Liver (tissue), 9 donors: Measurements from ENCODE around the gene TUBB3. TPM values are rescaled to one million over a fixed set of nuclear protein-coding genes. Genes with fewer than 3 reads are reported as not detected.

Experiments
- DNase-seq: peaks from one replicate; pipeline ENCODE4 v3.0.0-alpha.2; 2017; ENCODE audit warnings: low spot score
- H3K27ac ChIP-seq, 2 donors: one replicate each; pipeline ENCODE4 v1.7.0; 2013; ENCODE audit warnings: inconsistent platforms in 2 of 2, low read length in 2 of 2, control low read depth in 1 of 2, low read depth in 1 of 2, mild to moderate bottlenecking in 1 of 2
- H3K27me3 ChIP-seq, 4 donors: one replicate each; pipeline versions ENCODE4 v1.6.1 to v1.7.0; 2013; ENCODE audit warnings: low read length in 3 of 4, inconsistent platforms in 1 of 4, mild to moderate bottlenecking in 1 of 4, moderate library complexity in 1 of 4; ENCODE audit not compliant: control insufficient read depth in 4 of 4, insufficient read depth in 4 of 4
- H3K36me3 ChIP-seq, 4 donors: one replicate each; pipeline versions ENCODE4 v1.6.1 to v1.7.0; 2013; ENCODE audit warnings: low read length in 3 of 4, mild to moderate bottlenecking in 3 of 4, low read depth in 1 of 4, moderate library complexity in 1 of 4; ENCODE audit not compliant: control insufficient read depth in 4 of 4, insufficient read depth in 3 of 4
- H3K4me1 ChIP-seq, 4 donors: one replicate each; pipeline versions ENCODE4 v1.6.1 to v1.7.0; 2013; ENCODE audit warnings: low read length in 3 of 4, mild to moderate bottlenecking in 3 of 4, moderate library complexity in 1 of 4; ENCODE audit not compliant: control insufficient read depth in 4 of 4, insufficient read depth in 4 of 4
- H3K4me3 ChIP-seq, 3 donors: one replicate each; pipeline versions ENCODE4 v1.6.1 to v1.7.0; 2013; ENCODE audit warnings: low read length in 3 of 3, control low read depth in 1 of 3, low read depth in 1 of 3, mild to moderate bottlenecking in 1 of 3
- H3K9ac ChIP-seq, 2 donors: one replicate each; pipeline ENCODE4 v1.7.0; 2013; ENCODE audit warnings: low read length in 2 of 2, mild to moderate bottlenecking in 2 of 2, moderate library complexity in 2 of 2, control low read depth in 1 of 2, low read depth in 1 of 2
- H3K9me3 ChIP-seq, 4 donors: one replicate each; pipeline versions ENCODE4 v1.6.1 to v1.7.0; 2013; ENCODE audit warnings: low read length in 3 of 4; ENCODE audit not compliant: control insufficient read depth in 4 of 4
- ATF3 ChIP-seq: IDR thresholded peaks from 2 replicates; pipeline ENCODE4 v1.6.1; 2016; ENCODE audit warnings: antibody characterized with exemption
- FOXA1 ChIP-seq: IDR thresholded peaks from 2 replicates; pipeline ENCODE4 v1.6.1; 2016; ENCODE audit warnings: antibody characterized with exemption
- FOXA2 ChIP-seq: IDR thresholded peaks from 2 replicates; pipeline ENCODE4 v1.6.1; 2016; ENCODE audit warnings: antibody characterized with exemption
- GABPA ChIP-seq, 2 donors: IDR thresholded peaks in 1 of 2; conservative IDR thresholded peaks in 1 of 2; 2 replicates each; pipeline ENCODE4 v1.6.1; 2016; ENCODE audit warnings: antibody characterized with exemption in 2 of 2, mild to moderate bottlenecking in 1 of 2, moderate library complexity in 1 of 2
- HNF4A ChIP-seq, 2 donors: conservative IDR thresholded peaks; 2 replicates each; pipeline ENCODE4 v1.6.1; 2016; ENCODE audit warnings: antibody characterized with exemption in 2 of 2, mild to moderate bottlenecking in 2 of 2
- HNF4G ChIP-seq: IDR thresholded peaks from 2 replicates; pipeline ENCODE4 v1.6.1; 2016; ENCODE audit warnings: antibody characterized with exemption
- JUND ChIP-seq, 2 donors: IDR thresholded peaks; 2 replicates each; pipeline ENCODE4 v1.6.1; 2016; ENCODE audit warnings: antibody characterized with exemption in 2 of 2
- MAX ChIP-seq: IDR thresholded peaks from 2 replicates; pipeline ENCODE4 v1.6.1; 2016; ENCODE audit warnings: antibody characterized with exemption
- NR2F2 ChIP-seq: IDR thresholded peaks from 2 replicates; pipeline ENCODE4 v1.6.1; 2016; ENCODE audit warnings: antibody characterized with exemption
- RAD21 ChIP-seq, 2 donors: IDR thresholded peaks; 2 replicates each; pipeline ENCODE4 v1.6.1; 2016; ENCODE audit warnings: antibody characterized with exemption in 2 of 2, mild to moderate bottlenecking in 2 of 2
- REST ChIP-seq: IDR thresholded peaks from 2 replicates; pipeline ENCODE4 v1.6.1; 2016; ENCODE audit warnings: antibody characterized with exemption, mild to moderate bottlenecking
- TAF1 ChIP-seq: conservative IDR thresholded peaks from 2 replicates; pipeline ENCODE4 v1.6.1; 2016; ENCODE audit warnings: antibody characterized with exemption, mild to moderate bottlenecking
- YY1 ChIP-seq: IDR thresholded peaks from 2 replicates; pipeline ENCODE4 v1.6.1; 2016; ENCODE audit warnings: antibody characterized with exemption, mild to moderate bottlenecking
- ZBTB33 ChIP-seq: IDR thresholded peaks from 2 replicates; pipeline ENCODE4 v1.6.1; 2016; ENCODE audit warnings: antibody characterized with exemption
- WGBS: extraction: QIAGEN DNeasy Blood & Tissue Kit; methylation state at CpG from one replicate; pipeline ENCODE4 v1.1.7; 2013; 5-methylcytosine and 5-hydroxymethylcytosine counted together
- polyA plus RNA-seq, 2 donors: library from polyadenylated mRNA; stranded (reverse) in 1 of 2; unstranded in 1 of 2; fragments of 200-250 nt in 1 of 2; fragments of >200 nt in 1 of 2; fragmentation: Nextera tagmentation in 1 of 2; extraction: Ambion mirVana in 1 of 2; gene quantifications; one replicate each; pipeline versions ENCODE4 v1.2.1 to v1.2.3, GENCODE V29; 2013 to 2015
- total RNA-seq, 2 donors: library from RNA; depleted of rRNA; stranded (reverse); fragments of >200 nt; gene quantifications; one replicate each; pipeline ENCODE4 v1.2.3, GENCODE V29; 2014
- TF ChIP-seq, protein P1 (sequence below): fragments of 150-350 bp; IDR thresholded peaks from 2 replicates; pipeline ENCODE4 v1.5.1; 2017; ENCODE audit warnings: improper control_type of control experiment, low read depth, low read length; ENCODE audit not compliant: missing input control
- donor health status: healthy.
- donor health status: healthy.
- donor health status: healthy.
- donor health status: healthy.
- donor health status: healthy.

Gene TUBB3
- total and polyA plus RNA-seq, 4 donors = 0.17 to 0.89 (median 0.25) TPM; not detected in 1

DNA sequence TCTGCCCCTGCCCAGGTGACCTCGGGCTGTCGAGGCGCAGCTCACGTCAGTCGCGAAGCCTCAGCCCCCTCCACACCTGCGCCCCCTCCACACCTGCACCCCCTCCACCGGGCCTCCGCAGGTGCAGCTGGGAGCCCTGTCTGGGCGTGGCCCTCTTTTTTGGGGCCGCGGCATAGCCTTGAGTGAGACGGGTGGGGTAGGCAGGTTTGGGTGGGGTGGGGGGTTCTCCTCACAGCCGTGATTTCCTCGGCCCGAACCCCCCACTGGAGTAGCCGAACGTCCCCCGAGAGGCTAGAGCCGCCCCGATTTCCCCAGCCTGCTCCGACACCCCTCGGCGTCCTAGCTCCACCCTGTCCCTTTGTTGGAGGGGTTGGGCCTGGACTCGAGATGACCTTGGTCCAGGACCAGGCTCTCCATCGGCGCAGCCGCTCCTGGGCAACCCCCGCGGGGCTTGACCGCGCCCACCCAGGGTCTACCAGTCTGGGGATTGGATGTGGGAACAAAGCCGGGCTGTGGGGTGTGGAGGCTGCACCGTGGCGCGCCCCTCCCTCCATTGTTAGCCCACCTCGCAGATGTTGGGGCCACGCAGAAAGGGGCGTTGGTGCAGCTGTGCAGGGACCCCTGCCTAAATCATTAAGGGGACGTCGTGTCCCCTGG, 626 bp downstream of the TUBB3 start:
- Histone ChIP-seq H3K27me3 (peaks cover 0 to 3% (median 1%) of the 10 kb centered on the region in 4 donors), H3K9ac (no peak overlapping the region), H3K9me3 (no peaks in the 10 kb centered on the region), H3K4me1 (peaks cover 0 to 19% (median 14%) of the 10 kb centered on the region in 4 donors), H3K4me3 (peak overlapping the region in 1 of 3 donors; percentile 52), H3K36me3 (no peaks in the 10 kb centered on the region), H3K27ac (no peak overlapping the region)
- TF ChIP-seq HNF4A (conservative IDR thresholded peaks at IDR 0.05) = no peak
- no peak for TF ChIP-seq ATF3
- TF ChIP-seq TAF1 = no peak
- no peak for TF ChIP-seq HNF4G
- TF ChIP-seq YY1 = no peak
- TF ChIP-seq FOXA1 = no peak
- TF ChIP-seq RAD21 (IDR thresholded peaks at IDR 0.05) = no peak
- TF ChIP-seq, protein P1, sequence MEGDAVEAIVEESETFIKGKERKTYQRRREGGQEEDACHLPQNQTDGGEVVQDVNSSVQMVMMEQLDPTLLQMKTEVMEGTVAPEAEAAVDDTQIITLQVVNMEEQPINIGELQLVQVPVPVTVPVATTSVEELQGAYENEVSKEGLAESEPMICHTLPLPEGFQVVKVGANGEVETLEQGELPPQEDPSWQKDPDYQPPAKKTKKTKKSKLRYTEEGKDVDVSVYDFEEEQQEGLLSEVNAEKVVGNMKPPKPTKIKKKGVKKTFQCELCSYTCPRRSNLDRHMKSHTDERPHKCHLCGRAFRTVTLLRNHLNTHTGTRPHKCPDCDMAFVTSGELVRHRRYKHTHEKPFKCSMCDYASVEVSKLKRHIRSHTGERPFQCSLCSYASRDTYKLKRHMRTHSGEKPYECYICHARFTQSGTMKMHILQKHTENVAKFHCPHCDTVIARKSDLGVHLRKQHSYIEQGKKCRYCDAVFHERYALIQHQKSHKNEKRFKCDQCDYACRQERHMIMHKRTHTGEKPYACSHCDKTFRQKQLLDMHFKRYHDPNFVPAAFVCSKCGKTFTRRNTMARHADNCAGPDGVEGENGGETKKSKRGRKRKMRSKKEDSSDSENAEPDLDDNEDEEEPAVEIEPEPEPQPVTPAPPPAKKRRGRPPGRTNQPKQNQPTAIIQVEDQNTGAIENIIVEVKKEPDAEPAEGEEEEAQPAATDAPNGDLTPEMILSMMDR = no peak
- no peak for TF ChIP-seq FOXA2
- no peak for TF ChIP-seq MAX
- no peak for TF ChIP-seq GABPA (IDR thresholded peaks at IDR 0.05 in 1 of 2, conservative IDR thresholded peaks at IDR 0.05 in 1 of 2)
- no peak for TF ChIP-seq ZBTB33
- TF ChIP-seq NR2F2 = no peak
- WGBS = 5% methylated on average over 41 of the region's 41 CpGs
- DNase-seq = no peak

DNA sequence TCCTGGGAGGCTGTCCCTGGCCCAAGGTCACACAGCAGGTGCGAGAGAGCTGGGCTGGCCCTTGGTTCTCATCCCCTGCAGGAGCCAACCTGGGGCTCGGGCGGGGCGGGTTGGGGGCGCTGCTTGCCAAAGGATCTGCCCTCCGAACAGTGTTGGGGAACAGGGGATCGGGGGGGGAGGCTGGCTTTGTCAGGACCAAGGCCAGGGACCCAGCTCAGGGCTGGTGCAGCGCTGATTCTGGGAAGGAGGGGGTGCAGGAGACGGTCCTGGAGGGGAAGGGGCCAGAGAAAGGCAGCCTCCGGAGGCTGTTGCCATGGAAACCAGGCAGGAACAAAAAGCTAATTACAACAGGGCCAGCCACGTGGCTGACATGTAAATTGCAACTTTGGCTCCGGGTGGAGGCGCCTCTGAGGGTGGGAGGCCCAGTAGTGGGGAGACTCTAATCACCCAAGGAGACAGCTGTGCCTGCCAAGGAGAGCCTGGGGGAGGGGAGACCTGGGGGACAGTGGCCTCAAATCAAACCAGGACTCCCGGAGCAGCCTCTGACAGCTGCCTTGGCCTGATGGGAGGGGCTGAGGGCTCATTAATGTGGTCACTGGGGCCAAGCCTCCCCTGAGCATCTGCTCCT, 1.3 kb downstream of the TUBB3 start:
- Histone ChIP-seq H3K36me3 (no peaks in the 10 kb centered on the region), H3K27ac (no peak overlapping the region), H3K27me3 (peaks cover 0 to 3% (median 1%) of the 10 kb centered on the region in 4 donors), H3K4me1 (peaks cover 0 to 19% (median 14%) of the 10 kb centered on the region in 4 donors), H3K9me3 (no peaks in the 10 kb centered on the region), H3K9ac (no peak overlapping the region), H3K4me3 (no peak overlapping the region)
- no peak for DNase-seq
- 6% methylated on average over 14 of the region's 14 CpGs for WGBS
- peak; percentile 86 for TF ChIP-seq REST
- TF ChIP-seq JUND (IDR thresholded peaks at IDR 0.05) = no peak
